Transverse colon (tissue), 4 donors: ENCODE results near the gene KRTAP10-3. TPM values are rescaled to one million over a fixed set of nuclear protein-coding genes. Genes with fewer than 3 reads are reported as not detected.
"Not testable (repeated sequence)": the region's sequence is repeated elsewhere in the genome, so short reads cannot be mapped to it uniquely, and the experiment has no call there.

Source experiments
- DNase-seq: peaks from one replicate; pipeline ENCODE4 v3.0.0-alpha.2; 2019
- H3K27ac ChIP-seq, 4 donors: fragments of 200-600 bp; sonication (generic); 2 replicates each; pipeline ENCODE4 v1.5.1; 2016 to 2018; ENCODE audit warnings: inconsistent platforms in 4 of 4
- H3K27me3 ChIP-seq: fragments of 200-600 bp; sonication (generic); 2 replicates; pipeline ENCODE4 v1.5.1; 2017; ENCODE audit warnings: inconsistent platforms
- H3K36me3 ChIP-seq, 4 donors: fragments of 200-600 bp; sonication (generic); 2 replicates each; pipeline ENCODE4 v1.5.1; 2017 to 2019; ENCODE audit warnings: inconsistent platforms in 4 of 4
- H3K4me1 ChIP-seq, 4 donors: fragments of 200-600 bp; sonication (generic); 2 replicates each; pipeline ENCODE4 v1.5.1; 2017 to 2020; ENCODE audit warnings: inconsistent platforms in 4 of 4
- H3K4me3 ChIP-seq, 4 donors: fragments of 200-600 bp; sonication (generic); 1 replicate in 1 of 4; 2 replicates in 3 of 4; pipeline versions ENCODE4 v1.5.1 to v1.6.1; 2017 to 2019; ENCODE audit warnings: inconsistent platforms in 4 of 4
- H3K9me3 ChIP-seq, 2 donors: fragments of 200-600 bp; sonication (generic); 2 replicates each; pipeline ENCODE4 v1.5.1; 2017 to 2019; ENCODE audit warnings: inconsistent platforms in 2 of 2
- EP300 ChIP-seq: sonication (generic); formaldehyde crosslinking; IDR thresholded peaks from one replicate; pipeline ENCODE4 v1.6.1; 2017; ENCODE audit warnings: antibody characterized with exemption, low read depth
- POLR2A ChIP-seq: fragments of 450-650 bp; IDR thresholded peaks from one replicate; pipeline ENCODE4 v1.6.1; 2016; ENCODE audit warnings: antibody characterized with exemption, mild to moderate bottlenecking, moderate library complexity
- POLR2AphosphoS5 ChIP-seq, 3 donors: sonication (generic); formaldehyde crosslinking; IDR thresholded peaks; one replicate each; pipeline ENCODE4 v1.6.1; 2016; ENCODE audit warnings: antibody characterized with exemption in 3 of 3
- WGBS, 2 donors: methylation state at CpG; one replicate each; pipeline ENCODE4 v1.1.5; 2018; ENCODE audit warnings: low coverage in 1 of 2; 5-methylcytosine and 5-hydroxymethylcytosine counted together
- in situ Hi-C, 4 donors: fragments of 200-750 bp; cut with MboI; loops; one replicate each; pipeline versions ENCODE4 v1.15.0 to v1.15.1; 2017; ENCODE audit warnings: low sequenced_read_pairs in 3 of 4, low pct_ligation_motif_present in 1 of 4, low pct_unique_long_range_greater_than_20kb in 1 of 4
- intact Hi-C: fragments of 100-400 bp; cut with DNase I; formaldehyde crosslinking; loops from one replicate; pipeline ENCODE4 v1.15.1; 2023; ENCODE audit warnings: low total_unique reads
- total RNA-seq, 4 donors: library from RNA; depleted of rRNA; stranded (reverse); fragments of >200 nt; gene quantifications; one replicate each; pipeline ENCODE4 v1.1.0, GENCODE V29; 2016
- TF ChIP-seq, protein P1 (sequence below), 5 experiments: fragments of 200-600 bp in 3 of 5; fragments of 450-650 bp in 2 of 5; sonication (generic) in 3 of 5; IDR thresholded peaks; 1 replicate in 2 of 5; 2 replicates in 3 of 5; pipeline ENCODE4 v1.5.1; 2016 to 2017; ENCODE audit warnings: antibody characterized with exemption in 5 of 5, inconsistent platforms in 3 of 5, mild to moderate bottlenecking in 2 of 5, moderate library complexity in 1 of 5

KRTAP10-3 gene
- total RNA-seq, 4 donors from 2014 or later: not detected

DNA sequence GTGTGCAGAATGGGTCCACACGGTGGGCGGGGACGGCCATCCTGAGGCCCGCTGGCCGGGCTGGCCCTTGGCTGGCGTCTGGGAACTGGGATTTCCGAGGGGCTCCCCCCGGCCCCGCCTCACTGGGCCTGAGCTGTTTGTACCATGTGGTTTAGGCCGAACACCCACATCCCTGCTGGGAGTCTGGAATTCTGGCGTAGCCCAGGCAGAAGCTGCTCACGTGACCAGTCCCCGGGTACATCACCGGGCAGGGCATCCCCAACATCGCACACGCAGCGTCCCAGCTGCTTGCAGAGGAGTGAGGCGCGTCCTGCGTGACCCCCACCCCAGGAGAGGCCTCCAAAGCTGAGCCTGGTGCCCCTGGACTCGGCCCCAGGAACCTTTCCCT lies 43.9 kb upstream of the KRTAP10-3 start:
- peaks cover 0 to 5% of the 10 kb centered on the region in 2 donors for H3K9me3 ChIP-seq
- H3K4me1 ChIP-seq: no peaks in the 10 kb centered on the region
- WGBS, 2 donors: 68% methylated on average over 20 of the region's 21 CpGs; no CpG with 5 or more reads in 1 of the 2 donors
- no peak overlapping the region for H3K27ac ChIP-seq
- TF ChIP-seq, protein P1, sequence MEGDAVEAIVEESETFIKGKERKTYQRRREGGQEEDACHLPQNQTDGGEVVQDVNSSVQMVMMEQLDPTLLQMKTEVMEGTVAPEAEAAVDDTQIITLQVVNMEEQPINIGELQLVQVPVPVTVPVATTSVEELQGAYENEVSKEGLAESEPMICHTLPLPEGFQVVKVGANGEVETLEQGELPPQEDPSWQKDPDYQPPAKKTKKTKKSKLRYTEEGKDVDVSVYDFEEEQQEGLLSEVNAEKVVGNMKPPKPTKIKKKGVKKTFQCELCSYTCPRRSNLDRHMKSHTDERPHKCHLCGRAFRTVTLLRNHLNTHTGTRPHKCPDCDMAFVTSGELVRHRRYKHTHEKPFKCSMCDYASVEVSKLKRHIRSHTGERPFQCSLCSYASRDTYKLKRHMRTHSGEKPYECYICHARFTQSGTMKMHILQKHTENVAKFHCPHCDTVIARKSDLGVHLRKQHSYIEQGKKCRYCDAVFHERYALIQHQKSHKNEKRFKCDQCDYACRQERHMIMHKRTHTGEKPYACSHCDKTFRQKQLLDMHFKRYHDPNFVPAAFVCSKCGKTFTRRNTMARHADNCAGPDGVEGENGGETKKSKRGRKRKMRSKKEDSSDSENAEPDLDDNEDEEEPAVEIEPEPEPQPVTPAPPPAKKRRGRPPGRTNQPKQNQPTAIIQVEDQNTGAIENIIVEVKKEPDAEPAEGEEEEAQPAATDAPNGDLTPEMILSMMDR (IDR thresholded peaks at IDR 0.05): no peak
- TF ChIP-seq POLR2AphosphoS5 (IDR thresholded peaks at IDR 0.05) (no peak), EP300 (no peak), POLR2A (no peak)
- intact Hi-C loops (no loop called here), in situ Hi-C loops (no loop called here)
- peaks cover 45% of the 10 kb centered on the region for H3K27me3 ChIP-seq
- H3K36me3 ChIP-seq: no peaks in the 10 kb centered on the region
- no peak overlapping the region for H3K4me3 ChIP-seq
- DNase-seq: no peak

DNA sequence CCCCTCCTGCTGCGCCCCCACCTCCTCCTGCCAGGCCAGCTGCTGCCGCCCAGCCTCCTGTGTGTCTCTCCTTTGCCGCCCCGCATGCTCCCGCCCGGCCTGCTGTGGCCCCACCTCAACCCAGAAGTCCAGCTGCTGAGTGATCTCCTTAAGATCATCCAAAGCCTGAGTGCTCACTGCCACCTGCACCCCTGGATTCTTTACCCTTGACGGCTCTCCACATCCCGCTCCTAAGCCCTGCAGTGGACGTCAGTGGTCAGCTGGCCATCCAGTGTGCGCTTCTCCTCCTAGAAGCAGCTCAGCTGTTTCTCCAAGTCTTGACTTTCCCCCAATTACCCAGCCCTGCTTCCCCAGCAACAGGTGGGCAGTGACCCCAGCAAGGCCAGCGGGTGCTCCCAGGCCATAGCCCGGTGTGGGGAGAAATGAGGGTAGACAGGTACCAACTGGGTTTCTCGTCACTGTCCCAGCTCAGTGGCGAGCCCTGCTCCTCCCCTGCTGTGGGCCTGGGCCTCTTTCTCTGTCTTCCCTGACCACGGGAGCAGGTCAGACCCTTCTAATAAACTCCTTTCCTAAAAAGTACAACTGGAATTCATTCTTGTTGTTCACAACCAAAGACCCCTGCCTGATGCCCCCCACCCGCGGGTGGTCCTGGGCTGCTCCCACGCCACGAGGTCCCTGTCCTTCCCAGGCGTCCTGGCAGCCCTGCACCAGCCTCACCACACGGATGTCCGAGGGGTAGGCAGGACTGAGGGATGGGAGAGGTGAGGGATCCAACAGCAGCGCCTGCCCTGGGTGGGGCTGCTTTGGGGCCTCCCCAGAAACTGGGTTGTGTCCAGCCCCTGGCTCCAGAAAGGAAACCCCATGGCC lies 43.2 kb upstream of the KRTAP10-3 start:
- Histone ChIP-seq H3K4me3 (no peak overlapping the region), H3K36me3 (no peaks in the 10 kb centered on the region), H3K27me3 (peaks cover 41% of the 10 kb centered on the region), H3K27ac (no peak overlapping the region), H3K4me1 (no peaks in the 10 kb centered on the region), H3K9me3 (peaks cover 0 to 5% of the 10 kb centered on the region in 2 donors)
- in situ Hi-C loops: no loop called here
- TF ChIP-seq POLR2A (no peak), EP300 (no peak), POLR2AphosphoS5 (IDR thresholded peaks at IDR 0.05) (no peak)
- TF ChIP-seq, protein P1 (IDR thresholded peaks at IDR 0.05): no peak
- intact Hi-C loops: no loop called here
- DNase-seq: no peak
- WGBS, 2 donors: 71 to 83% methylated on average over 3 to 22 of the region's 23 CpGs

DNA sequence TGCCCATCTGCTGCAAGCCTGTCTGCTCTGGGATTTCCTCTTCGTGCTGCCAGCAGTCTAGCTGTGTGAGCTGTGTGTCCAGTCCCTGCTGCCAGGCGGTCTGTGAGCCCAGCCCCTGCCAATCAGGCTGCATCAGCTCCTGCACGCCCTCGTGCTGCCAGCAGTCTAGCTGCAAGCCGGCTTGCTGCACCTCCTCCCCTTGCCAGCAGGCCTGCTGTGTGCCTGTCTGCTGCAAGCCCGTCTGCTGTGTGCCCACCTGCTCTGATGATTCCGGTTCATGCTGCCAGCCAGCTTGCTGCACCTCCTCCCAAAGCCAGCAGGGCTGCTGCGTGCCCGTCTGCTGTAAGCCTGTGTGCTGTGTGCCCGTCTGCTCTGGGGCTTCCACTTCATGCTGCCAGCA lies 42.5 kb upstream of the KRTAP10-3 start:
- H3K36me3 ChIP-seq, H3K4me1 ChIP-seq, H3K27ac ChIP-seq, H3K4me3 ChIP-seq, intact Hi-C loops, H3K9me3 ChIP-seq, DNase-seq, in situ Hi-C loops: not testable (repeated sequence)
- 62% methylated on average over 5 of the region's 10 CpGs; no CpG with 5 or more reads in 1 of the 2 donors for WGBS, 2 donors
- H3K27me3 ChIP-seq: peaks cover 36% of the 10 kb centered on the region

DNA sequence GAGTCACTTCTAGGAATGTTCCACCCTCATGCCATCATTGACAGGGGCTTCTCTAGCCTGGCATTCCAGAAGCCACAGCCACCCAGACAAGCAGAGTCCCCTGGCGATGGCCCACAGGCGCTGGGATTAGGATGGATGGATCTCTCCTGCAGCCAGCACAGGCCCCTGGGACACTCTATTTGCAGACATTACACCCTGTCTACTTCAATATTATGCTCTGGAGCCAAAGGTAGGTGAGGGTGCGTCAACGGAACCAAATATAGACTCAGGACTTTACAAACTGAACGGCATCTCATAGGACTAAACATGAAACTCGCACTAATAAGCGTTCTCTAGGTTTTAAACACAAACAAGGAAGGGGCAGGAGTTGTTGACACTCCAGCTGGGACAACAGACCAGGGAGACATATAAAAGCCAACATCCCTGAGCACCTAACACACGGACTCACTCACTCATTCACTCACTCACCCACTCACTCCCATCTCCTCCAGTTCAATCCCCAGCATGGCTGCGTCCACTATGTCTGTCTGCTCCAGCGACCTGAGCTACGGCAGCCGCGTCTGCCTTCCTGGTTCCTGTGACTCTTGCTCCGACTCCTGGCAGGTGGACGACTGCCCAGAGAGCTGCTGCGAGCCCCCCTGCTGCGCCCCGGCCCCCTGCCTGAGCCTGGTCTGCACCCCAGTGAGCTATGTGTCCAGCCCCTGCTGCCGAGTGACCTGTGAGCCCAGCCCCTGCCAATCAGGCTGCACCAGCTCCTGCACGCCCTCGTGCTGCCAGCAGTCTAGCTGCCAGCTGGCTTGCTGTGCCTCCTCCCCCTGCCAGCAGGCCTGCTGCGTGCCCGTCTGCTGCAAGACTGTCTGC lies 41.8 kb upstream of the KRTAP10-3 start, which contains the start of gene KRTAP10-7:
Gene KRTAP10-7 (plus strand): TSS at position 480 of the 861 bp plus-strand sequence. CDS start 25 bp downstream, at position 505.
- in situ Hi-C loops: not testable (repeated sequence)
- H3K27me3 ChIP-seq: peaks cover 37% of the 10 kb centered on the region
- WGBS, 2 donors: 51 to 60% methylated on average over 7 to 23 of the region's 23 CpGs

More for the DNA sequence above, 41.8 kb upstream of the KRTAP10-3 start, which contains the start of gene KRTAP10-7:
- intact Hi-C loops, H3K9me3 ChIP-seq, H3K36me3 ChIP-seq, DNase-seq, H3K27ac ChIP-seq, H3K4me1 ChIP-seq, H3K4me3 ChIP-seq: not testable (repeated sequence)
